GM10266 (cell line): Measurements from ENCODE around the gene SLC7A11.

Experiments
- DNase-seq: peaks from one replicate; pipeline ENCODE4 v3.0.0; 2012; ENCODE audit errors: extremely low spot score
- TF ChIP-seq, protein P1 (sequence below): IDR thresholded peaks from 2 replicates; pipeline ENCODE4 v1.5.1; 2012; ENCODE audit warnings: mild to moderate bottlenecking, low read depth; ENCODE audit not compliant: control insufficient read depth, insufficient read depth; ENCODE audit errors: missing control alignments

The SLC7A11 gene

DNA sequence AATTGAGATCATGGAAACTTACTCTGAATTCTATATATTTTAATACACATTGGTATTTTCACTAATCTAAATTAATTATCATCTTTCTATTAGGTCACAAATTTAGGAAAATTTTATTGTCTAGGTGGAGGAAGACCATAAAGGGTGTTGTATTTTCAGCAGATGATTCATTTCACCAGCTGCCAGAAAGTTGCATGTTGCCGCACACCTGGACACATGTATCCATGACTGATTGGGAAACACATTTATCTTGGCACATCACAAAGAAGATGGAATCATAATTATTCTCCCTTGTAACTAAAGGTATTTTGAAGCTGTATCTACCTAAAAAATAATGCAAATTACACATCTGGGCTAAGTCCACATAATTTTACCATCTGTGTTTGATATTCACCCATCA is 33.1 kb downstream of the SLC7A11 start:
- TF ChIP-seq, protein P1, sequence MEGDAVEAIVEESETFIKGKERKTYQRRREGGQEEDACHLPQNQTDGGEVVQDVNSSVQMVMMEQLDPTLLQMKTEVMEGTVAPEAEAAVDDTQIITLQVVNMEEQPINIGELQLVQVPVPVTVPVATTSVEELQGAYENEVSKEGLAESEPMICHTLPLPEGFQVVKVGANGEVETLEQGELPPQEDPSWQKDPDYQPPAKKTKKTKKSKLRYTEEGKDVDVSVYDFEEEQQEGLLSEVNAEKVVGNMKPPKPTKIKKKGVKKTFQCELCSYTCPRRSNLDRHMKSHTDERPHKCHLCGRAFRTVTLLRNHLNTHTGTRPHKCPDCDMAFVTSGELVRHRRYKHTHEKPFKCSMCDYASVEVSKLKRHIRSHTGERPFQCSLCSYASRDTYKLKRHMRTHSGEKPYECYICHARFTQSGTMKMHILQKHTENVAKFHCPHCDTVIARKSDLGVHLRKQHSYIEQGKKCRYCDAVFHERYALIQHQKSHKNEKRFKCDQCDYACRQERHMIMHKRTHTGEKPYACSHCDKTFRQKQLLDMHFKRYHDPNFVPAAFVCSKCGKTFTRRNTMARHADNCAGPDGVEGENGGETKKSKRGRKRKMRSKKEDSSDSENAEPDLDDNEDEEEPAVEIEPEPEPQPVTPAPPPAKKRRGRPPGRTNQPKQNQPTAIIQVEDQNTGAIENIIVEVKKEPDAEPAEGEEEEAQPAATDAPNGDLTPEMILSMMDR, result no peak
- no peak for DNase-seq

DNA sequence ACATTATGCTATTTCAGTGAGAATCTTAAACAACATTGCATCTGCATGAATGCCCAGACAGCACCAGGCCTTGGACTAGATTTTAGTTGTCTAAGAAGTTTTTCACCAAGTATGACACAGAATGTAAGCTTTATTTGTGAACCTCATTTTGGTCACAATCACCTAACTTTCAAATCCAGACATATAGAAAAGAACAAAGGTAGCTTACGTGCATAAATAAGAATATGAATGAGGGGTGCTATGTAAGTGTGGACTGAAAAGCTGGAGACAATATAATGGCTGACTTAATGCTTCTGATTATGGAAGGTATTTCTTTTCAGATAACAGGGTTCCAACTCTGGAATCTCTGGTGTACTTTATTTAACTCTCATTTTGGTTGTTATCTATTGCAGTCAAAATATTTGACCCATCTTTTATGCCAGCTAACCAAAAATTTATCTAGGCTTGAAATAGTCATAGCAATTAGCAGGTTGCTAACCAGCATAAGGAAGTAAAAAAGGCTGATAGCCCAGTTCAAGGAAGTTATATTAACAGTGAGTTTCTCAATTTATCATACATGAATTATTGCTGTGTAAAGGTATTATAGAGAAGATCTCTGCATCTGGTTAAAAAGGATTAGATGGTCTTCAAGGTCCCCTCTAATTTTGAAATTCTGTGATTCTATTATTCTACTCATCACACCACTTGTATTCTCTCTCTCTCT is 36.5 kb downstream of the SLC7A11 start:
- TF ChIP-seq, protein P1, result no peak
- no peak for DNase-seq

DNA sequence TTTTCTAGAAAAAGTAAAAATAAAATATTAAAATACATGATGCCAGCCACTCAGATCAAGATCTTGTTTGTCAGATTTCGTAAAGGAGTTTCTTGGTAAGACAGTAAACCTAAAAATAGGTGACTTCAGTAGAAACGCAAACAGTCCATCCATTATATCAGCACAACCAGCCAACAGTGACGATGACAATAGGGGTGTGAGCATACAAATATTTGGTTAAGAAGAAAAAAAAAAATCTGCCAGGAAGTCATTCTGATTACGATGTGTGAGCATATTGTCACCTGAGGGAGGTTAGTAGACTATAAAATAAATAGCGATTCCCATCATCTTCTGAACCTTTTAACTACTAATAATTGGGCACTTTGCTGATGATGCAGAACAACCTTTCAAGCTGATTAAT is 37.6 kb downstream of the SLC7A11 start:
- TF ChIP-seq, protein P1, result no peak
- DNase-seq, result no peak

DNA sequence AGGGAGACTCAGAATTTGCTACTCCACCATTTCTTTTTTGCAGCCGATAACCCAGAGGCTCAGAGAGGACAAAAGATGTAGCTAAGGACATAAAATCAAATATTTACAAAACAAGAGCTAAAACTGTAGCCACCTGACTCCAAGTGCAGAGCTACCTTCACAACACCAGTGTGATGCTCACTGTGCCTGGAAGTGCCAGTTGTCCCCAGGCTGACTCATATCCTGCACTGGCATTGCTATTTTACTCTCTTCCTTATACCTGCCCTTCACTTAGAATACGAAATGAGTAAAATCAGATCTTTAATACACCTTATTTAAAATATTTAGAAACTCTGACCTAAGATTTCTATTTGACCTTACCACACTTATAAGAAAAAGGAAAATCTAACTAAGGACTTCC is 39.5 kb downstream of the SLC7A11 start:
- TF ChIP-seq, protein P1, result no peak
- DNase-seq, result no peak

DNA sequence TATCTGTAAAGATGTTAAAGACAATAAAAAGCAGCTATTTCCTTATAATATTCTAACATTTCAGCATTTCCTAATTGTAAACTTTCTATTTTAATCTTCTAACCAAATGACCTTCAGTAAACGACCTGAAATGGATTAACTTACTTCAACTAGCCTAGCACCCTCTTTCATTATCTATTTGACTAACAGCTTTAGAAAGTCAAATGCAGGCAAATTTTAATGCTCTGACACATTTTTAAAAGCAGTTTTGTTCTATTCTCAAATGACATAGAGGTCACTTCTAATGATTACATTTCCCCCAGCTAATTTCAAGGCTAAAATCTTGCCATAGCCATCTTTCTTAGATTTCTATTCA is 41.9 kb downstream of the SLC7A11 start:
- no peak for DNase-seq
- TF ChIP-seq, protein P1, result no peak

DNA sequence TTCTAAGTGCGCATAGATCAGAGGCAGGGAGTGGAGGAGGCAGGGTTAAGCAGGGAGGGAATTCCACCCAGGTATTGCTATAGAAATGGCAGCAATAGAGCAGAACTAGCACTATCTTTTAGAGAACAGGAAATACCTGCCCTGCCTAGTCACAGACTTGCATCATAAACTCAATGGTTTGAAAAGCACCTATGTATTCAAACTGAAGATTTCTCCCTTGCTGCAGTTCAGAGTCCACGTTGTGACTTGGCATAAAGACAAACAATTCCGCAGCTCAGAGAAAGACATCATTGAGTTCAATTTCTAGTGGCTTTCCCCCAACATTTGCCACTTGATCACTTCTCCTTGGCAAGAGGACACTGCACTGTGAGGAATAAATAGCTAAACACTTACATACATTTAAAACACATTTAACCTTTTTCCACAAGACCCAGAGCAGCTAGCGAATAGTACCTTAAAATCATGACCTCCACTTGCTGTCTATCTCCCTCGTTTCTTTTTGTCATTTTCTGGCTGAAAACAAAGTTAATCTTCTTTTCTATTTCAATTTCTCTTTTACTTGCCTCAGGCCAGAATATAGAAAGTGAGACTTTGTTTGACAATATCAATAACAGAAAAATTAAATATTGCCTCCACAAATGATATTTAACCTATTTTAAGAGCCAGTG is 42.4 kb downstream of the SLC7A11 start:
- DNase-seq, result no peak
- TF ChIP-seq, protein P1, result no peak

DNA sequence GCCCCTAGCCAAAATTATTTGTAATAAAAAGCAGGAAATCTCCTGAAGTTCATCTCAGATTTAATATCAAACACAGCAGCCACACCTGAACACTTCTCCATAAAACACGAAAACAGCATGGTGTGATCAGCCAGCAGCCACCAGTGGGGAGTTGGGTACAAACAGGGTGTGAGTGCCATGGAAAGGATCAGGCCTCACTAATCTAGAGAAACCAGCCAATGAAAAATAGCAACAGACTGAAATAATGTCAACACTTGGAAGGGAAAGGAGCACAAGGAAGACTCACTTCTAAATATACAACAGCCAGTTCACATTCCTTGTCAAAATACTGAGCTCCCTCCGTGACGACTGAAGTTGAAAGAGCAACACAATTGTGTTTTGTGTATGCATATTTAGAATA is 46.0 kb downstream of the SLC7A11 start:
- TF ChIP-seq, protein P1, result no peak
- DNase-seq, result no peak
